ENCODE measurements around the gene KMO.

DNA sequence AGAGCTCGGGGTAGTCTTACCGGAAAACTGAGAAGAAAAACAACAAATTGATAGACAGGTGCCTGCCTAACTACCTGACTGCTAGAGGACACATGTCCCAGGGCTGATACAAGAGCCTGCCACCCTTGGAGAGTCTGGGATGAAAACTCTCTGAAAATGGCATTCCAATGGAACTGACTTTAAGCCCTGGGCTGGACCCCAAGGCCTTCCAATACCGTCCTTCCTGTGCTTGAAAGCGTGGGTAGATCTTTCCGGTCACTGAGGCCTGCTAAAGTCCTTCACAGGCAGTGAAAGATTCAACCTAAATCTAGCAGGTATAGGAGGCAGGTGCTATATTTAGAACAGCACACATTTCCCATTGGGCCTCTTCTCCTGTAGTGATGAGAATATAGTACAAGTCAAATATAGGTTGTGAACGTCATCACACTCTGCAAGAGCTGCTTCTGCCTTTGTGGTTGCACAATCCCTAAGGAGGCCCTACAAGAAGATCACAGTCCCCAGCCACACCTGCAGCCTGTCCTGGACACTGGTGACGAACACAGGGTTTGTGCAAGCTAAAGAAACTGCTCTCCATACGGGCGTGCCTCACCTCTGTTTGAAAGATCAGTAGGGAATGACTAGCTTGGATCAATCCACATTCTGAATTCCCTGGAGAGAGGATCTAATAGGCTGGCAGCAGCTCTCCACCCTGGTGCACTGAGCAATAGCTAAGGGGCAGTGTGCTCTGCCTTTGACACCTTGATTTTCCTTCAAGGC, 108.9 kb downstream of the KMO start:
- TF ChIP-seq FOXK2 (IDR thresholded peaks at IDR 0.05) (no peak), ZNF384 (IDR thresholded peaks at IDR 0.05) (no peak), TARDBP (IDR thresholded peaks at IDR 0.05) (no peak), L3MBTL2 (conservative IDR thresholded peaks at IDR 0.05) (peak; percentile 18; the same call in 1 of the 2 replicates), FOXM1 (IDR thresholded peaks at IDR 0.05; ENCODE audit: borderline replicate concordance) (no peak)
